GM21390 (cell line): Measurements from ENCODE around the gene NPM3.

Source experiments
- ATAC-seq: cut with Tn5 transposase; IDR thresholded peaks from one replicate; pipeline ENCODE4 v1.9.1; 2021; ENCODE audit not compliant: unreplicated experiment

The NPM3 gene

DNA sequence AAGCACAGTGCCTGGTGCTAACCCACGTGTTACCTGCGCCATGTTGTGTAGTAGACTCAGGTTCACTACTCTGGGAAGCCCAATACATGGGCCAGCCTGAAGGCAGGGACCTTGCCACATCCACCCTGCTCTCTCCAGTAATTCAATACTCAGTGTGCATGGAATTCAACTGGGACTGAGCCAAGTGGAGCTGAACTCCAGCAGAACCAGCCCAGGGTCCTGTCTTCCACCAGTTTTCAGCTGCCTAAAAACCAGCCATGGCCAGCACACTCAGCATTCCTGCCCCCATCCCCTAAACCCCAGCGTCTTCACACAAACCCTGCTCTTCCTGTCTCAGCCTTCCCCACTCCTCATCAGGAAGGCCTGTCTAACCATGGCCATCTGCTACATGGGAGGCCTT, 22.7 kb downstream of the NPM3 start:
- no peak for ATAC-seq

- ATAC-seq: no peak
Measured at GRCh38 chr10:101759309-101760247, 23.7 kb downstream of the NPM3 start.

- ATAC-seq: no peak
Measured at GRCh38 chr10:101758858-101759257, 24.4 kb downstream of the NPM3 start.

DNA sequence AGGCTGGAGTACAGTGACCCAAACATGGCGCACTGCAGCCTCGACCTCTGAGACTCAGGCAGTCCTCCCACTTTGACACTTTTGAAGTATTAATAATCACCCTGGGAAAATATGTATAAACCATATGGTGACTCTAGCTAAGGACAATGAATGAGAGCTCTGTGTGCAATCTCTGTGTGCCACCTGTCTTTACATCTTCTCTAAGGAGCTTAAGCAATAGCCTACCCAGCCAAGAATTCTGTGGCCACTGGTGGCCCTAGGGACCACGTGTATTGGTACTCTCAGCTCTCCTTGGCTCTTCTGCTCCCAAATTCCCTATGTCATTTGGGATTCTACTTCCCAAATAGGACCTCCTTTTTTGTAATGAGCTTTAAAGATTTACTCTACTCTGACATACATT, 31.0 kb downstream of the NPM3 start:
- ATAC-seq: no peak

GRCh38 chr10:101749047-101750016, 33.9 kb downstream of the NPM3 start:
- ATAC-seq: no peak

- ATAC-seq: no peak
Measured at GRCh38 chr10:101748496-101748895, 34.8 kb downstream of the NPM3 start.

DNA sequence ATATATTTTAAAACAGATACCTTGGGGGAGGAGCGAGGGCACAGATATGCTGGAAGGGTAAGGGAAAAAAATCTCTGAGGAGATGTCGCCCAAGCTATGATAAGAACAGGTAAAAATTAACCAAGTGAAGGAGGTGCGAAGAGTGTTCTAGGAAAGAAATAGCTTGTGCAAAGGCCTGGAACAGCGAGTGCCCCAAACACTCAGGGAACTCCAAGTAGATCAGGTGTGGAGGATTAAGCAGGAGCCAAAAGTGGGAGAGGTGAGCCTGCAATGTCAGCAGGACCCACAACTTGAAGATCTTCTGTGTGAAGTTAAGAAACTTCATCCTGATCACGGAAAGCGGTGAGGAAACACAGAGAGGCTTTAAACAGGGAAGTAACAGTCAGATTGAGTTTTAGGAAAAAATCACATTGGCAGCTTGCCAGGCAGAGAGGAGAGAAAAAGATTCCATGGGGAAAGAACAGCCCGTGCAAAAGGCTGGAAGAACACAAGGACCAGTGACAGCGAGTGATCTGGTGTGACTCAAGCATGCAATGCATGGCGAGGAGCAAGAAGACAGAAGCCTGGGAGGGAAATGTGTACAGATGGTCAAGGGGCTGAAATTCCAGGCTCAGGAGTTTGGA, 38.1 kb downstream of the NPM3 start:
- no peak for ATAC-seq

DNA sequence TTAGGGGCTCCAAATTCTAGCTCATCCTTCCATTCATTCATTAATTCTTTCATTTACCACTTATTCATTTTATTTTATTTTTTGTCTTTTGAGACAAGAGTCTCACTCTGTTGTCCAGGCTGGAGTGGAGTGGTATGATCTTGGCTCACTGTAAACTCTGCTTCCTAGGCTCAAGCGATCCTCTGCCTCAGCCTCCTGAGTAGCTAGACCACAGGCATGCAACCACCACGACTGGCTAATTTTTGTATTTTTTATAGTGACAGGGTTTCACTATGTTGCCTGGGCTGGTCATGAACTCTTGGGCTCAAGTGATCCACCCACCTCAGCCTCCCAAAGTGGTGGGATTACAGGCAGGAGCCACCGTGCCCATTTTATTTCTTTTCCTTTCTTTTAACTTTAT, 39.0 kb downstream of the NPM3 start:
- no peak for ATAC-seq

DNA sequence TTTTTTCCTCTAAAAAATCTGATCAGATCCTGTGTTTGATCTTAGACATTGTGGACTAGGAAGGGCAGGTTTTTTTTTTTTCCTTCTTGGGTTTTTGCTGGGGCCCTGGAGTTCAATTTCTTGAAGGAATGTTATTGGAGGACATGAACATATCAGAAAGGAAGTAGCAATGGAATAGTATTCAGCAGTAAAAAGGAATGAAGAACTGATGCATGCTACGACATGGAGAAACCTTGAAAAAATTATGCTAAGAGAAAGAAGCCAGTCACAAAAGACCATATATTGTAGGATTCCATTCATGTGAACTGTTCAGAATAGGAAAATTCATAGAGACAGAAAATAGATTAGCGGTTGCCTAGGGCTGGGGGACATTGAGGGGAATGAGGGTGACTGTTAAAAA, 41.3 kb downstream of the NPM3 start:
- ATAC-seq: no peak

DNA sequence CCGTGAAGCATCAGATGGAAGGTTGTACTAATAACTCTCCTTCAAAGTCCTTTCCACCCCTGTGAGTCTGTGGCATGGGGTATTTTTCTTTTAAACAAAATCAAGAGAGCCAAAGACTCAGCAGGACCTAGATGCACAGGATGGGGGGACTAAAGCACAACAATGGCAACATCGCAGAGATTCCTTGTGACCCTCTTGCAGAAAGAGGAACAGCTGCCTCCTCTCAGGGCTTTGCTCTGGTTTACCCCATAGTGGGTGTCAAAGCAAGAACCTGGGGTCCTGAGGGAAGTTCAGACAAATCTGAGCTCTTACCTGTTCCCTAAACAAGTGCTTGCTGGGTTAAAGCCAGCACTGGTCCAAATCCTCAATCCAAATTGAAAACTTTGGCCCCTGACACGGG, 46.6 kb downstream of the NPM3 start:
- ATAC-seq: no peak

- ATAC-seq: no peak
Measured at GRCh38 chr10:101732096-101732495, 51.1 kb downstream of the NPM3 start.
